SKM-1 treated with dmso at 0.1 percent for 144 hours (cell line): Measurements from ENCODE around the gene C19orf73.
"Not testable (repeated sequence)": the region's sequence is repeated elsewhere in the genome, so short reads cannot be mapped to it uniquely, and the experiment has no call there.

Source experiments
- DNase-seq: peaks from one replicate; lab custom pipeline; 2025; ENCODE audit not compliant: unreplicated experiment; lab: John Stamatoyannopoulos, UW

Gene C19orf73

GRCh38 chr19:49148784-49149651, 30.1 kb upstream of the C19orf73 start:
- DNase-seq: peak; percentile 65

GRCh38 chr19:49148044-49148682, 29.2 kb upstream of the C19orf73 start:
- DNase-seq: no peak

GRCh38 chr19:49146408-49146770, 27.4 kb upstream of the C19orf73 start:
- not testable (repeated sequence) for DNase-seq

GRCh38 chr19:49145573-49146407, 26.8 kb upstream of the C19orf73 start:
- no peak for DNase-seq

GRCh38 chr19:49142866-49143335, 24.0 kb upstream of the C19orf73 start:
- DNase-seq: no peak

GRCh38 chr19:49141352-49141751, 22.4 kb upstream of the C19orf73 start:
- no peak for DNase-seq

GRCh38 chr19:49140951-49141350, 22.0 kb upstream of the C19orf73 start:
- DNase-seq: no peak

- no peak for DNase-seq
Measured at GRCh38 chr19:49136771-49137171, 17.8 kb upstream of the C19orf73 start.

- no peak for DNase-seq
Measured at GRCh38 chr19:49135686-49136085, 16.7 kb upstream of the C19orf73 start.

- no peak for DNase-seq
Measured at GRCh38 chr19:49133621-49134454, 14.9 kb upstream of the C19orf73 start.

GRCh38 chr19:49132974-49133609, 14.1 kb upstream of the C19orf73 start:
- no peak for DNase-seq

GRCh38 chr19:49130325-49130724, 11.4 kb upstream of the C19orf73 start:
- DNase-seq: no peak

- DNase-seq: no peak
Measured at GRCh38 chr19:49129238-49129583, 10.3 kb upstream of the C19orf73 start.

- no peak for DNase-seq
Measured at GRCh38 chr19:49128545-49129237, 9.7 kb upstream of the C19orf73 start.

GRCh38 chr19:49127674-49128544, 9.0 kb upstream of the C19orf73 start:
- peak; percentile 91 for DNase-seq

- DNase-seq: not testable (repeated sequence)
Measured at GRCh38 chr19:49127225-49127624, 8.3 kb upstream of the C19orf73 start.

- DNase-seq: no peak
Measured at GRCh38 chr19:49126575-49126974, 7.6 kb upstream of the C19orf73 start.

GRCh38 chr19:49125025-49125731, 6.2 kb upstream of the C19orf73 start:
- no peak for DNase-seq
